GM23338 (cell line): Measurements from ENCODE around the gene OTOR. TPM values are rescaled to one million over a fixed set of nuclear protein-coding genes. Genes with fewer than 3 reads are reported as not detected.

Experiments
- ATAC-seq: fragments of 200-7000 bp; cut with Tn5 transposase; 3 replicates; pipeline ENCODE4 v1.9.1; 2020
- DNase-seq: peaks from one replicate; pipeline ENCODE4 v3.0.0-alpha.2; 2015; ENCODE audit warnings: low spot score
- H2AFZ ChIP-seq: fragments of 200-600 bp; sonication (generic); 2 replicates; pipeline ENCODE4 v1.8.0; 2016; ENCODE audit warnings: antibody characterized with exemption, mild to moderate bottlenecking, moderate library complexity
- H3F3A ChIP-seq: fragments of 200-600 bp; sonication (generic); replicated peaks from 2 replicates; pipeline ENCODE4 v1.8.0; 2017; ENCODE audit warnings: antibody characterized with exemption, mixed run types, low read depth
- H3K27ac ChIP-seq: fragments of 200-600 bp; sonication (generic); 2 replicates; pipeline ENCODE4 v1.6.1; 2016; ENCODE audit warnings: low read depth
- H3K27me3 ChIP-seq: fragments of 200-600 bp; sonication (generic); 2 replicates; pipeline ENCODE4 v1.8.0; 2016; ENCODE audit warnings: mild to moderate bottlenecking, mixed run types, moderate library complexity; ENCODE audit not compliant: insufficient read depth
- H3K36me3 ChIP-seq: fragments of 200-600 bp; sonication (generic); 2 replicates; pipeline ENCODE4 v1.8.0; 2016; ENCODE audit warnings: mild to moderate bottlenecking; ENCODE audit not compliant: insufficient read depth
- H3K4me1 ChIP-seq: fragments of 200-600 bp; sonication (generic); 2 replicates; pipeline ENCODE4 v1.8.0; 2016; ENCODE audit warnings: mild to moderate bottlenecking, moderate library complexity; ENCODE audit not compliant: insufficient read depth
- H3K4me2 ChIP-seq: fragments of 200-600 bp; sonication (generic); 2 replicates; pipeline ENCODE4 v1.7.1; 2017; ENCODE audit warnings: mixed run types
- H3K4me3 ChIP-seq: fragments of 200-600 bp; sonication (generic); 2 replicates; pipeline ENCODE4 v1.6.1; 2016; ENCODE audit warnings: mixed run types
- H3K79me2 ChIP-seq: fragments of 200-600 bp; sonication (generic); replicated peaks from 2 replicates; pipeline ENCODE4 v1.8.0; 2017; ENCODE audit warnings: mild to moderate bottlenecking; ENCODE audit not compliant: insufficient read depth
- H3K9me2 ChIP-seq: fragments of 200-600 bp; sonication (generic); 2 replicates; pipeline ENCODE4 v1.8.0; 2017; ENCODE audit not compliant: insufficient read depth
- H4K20me1 ChIP-seq: fragments of 200-600 bp; sonication (generic); replicated peaks from 2 replicates; pipeline ENCODE4 v1.8.0; 2017; ENCODE audit warnings: mild to moderate bottlenecking; ENCODE audit not compliant: insufficient read depth
- H3K27ac Mint-ChIP-seq: 2 replicates; pipeline ENCODE4 v1.8.0; 2020; ENCODE audit warnings: inconsistent platforms, mild to moderate bottlenecking, moderate library complexity, mixed read lengths
- H3K27me3 Mint-ChIP-seq: 3 replicates; pipeline ENCODE4 v1.8.0; 2022; ENCODE audit warnings: low read depth, mild to moderate bottlenecking, moderate library complexity, mixed read lengths, inconsistent platforms; ENCODE audit not compliant: insufficient read depth, poor library complexity
- H3K36me3 Mint-ChIP-seq: 3 replicates; pipeline ENCODE4 v1.8.0; 2021; ENCODE audit warnings: low read depth, mild to moderate bottlenecking, inconsistent platforms, moderate library complexity, mixed read lengths
- H3K4me1 Mint-ChIP-seq: 3 replicates; pipeline ENCODE4 v1.8.0; 2020; ENCODE audit warnings: mild to moderate bottlenecking, inconsistent platforms, mixed read lengths
- H3K4me3 Mint-ChIP-seq: 3 replicates; pipeline ENCODE4 v1.8.0; 2021; ENCODE audit warnings: moderate library complexity, mild to moderate bottlenecking, inconsistent platforms, mixed read lengths
- H3K9me3 Mint-ChIP-seq: 3 replicates; pipeline ENCODE4 v1.8.0; 2020; ENCODE audit warnings: moderate library complexity, mild to moderate bottlenecking, inconsistent platforms, mixed read lengths
- CREB1 ChIP-seq: fragments of 250-450 bp; sonication (Bioruptor Pico); IDR thresholded peaks from 2 replicates; pipeline ENCODE4 v1.5.0; 2020; ENCODE audit warnings: low read depth, mild to moderate bottlenecking, moderate library complexity
- EZH2phosphoT487 ChIP-seq: fragments of 200-600 bp; sonication (generic); IDR thresholded peaks from one replicate; pipeline ENCODE4 v1.8.1; 2018; ENCODE audit warnings: antibody characterized with exemption; ENCODE audit not compliant: unreplicated experiment
- JUNB ChIP-seq: IDR thresholded peaks from one replicate; pipeline ENCODE4 v1.6.1; 2016; ENCODE audit warnings: antibody characterized with exemption; ENCODE audit not compliant: unreplicated experiment
- STAT1 ChIP-seq: IDR thresholded peaks from one replicate; pipeline ENCODE4 v1.6.1; 2016; ENCODE audit warnings: antibody characterized with exemption; ENCODE audit not compliant: unreplicated experiment
- ZNF114 ChIP-seq: fragments of 250-450 bp; sonication (Bioruptor Pico); IDR thresholded peaks from 2 replicates; pipeline ENCODE4 v1.5.0; 2020; ENCODE audit warnings: mild to moderate bottlenecking, moderate library complexity
- ZNF331 ChIP-seq: fragments of 250-450 bp; sonication (Bioruptor Pico); IDR thresholded peaks from 2 replicates; pipeline ENCODE4 v1.5.0; 2020; ENCODE audit warnings: low read depth, mild to moderate bottlenecking, moderate library complexity
- ZNF462 ChIP-seq: fragments of 250-450 bp; sonication (Bioruptor Pico); IDR thresholded peaks from 2 replicates; pipeline ENCODE4 v1.5.0; 2020; ENCODE audit warnings: mild to moderate bottlenecking, moderate library complexity
- polyA plus RNA-seq: library from polyadenylated mRNA; unstranded; fragments of >200 nt; fragmentation: Nextera tagmentation; extraction: Ambion mirVana; gene quantifications from 2 replicates; pipeline ENCODE4 v1.2.1, GENCODE V29; 2016
- total RNA-seq: library from RNA; depleted of rRNA; stranded (reverse); fragments of >200 nt; shearing (Covaris generic); gene quantifications from 2 replicates; pipeline ENCODE4 v1.2.3, GENCODE V29; 2014
- TF ChIP-seq, protein P1 (sequence below): IDR thresholded peaks from 2 replicates; pipeline ENCODE4 v1.6.1; 2016; ENCODE audit warnings: antibody characterized with exemption

The OTOR gene
- total and polyA plus RNA-seq, 2 experiments from 2014 or later: not detected

DNA sequence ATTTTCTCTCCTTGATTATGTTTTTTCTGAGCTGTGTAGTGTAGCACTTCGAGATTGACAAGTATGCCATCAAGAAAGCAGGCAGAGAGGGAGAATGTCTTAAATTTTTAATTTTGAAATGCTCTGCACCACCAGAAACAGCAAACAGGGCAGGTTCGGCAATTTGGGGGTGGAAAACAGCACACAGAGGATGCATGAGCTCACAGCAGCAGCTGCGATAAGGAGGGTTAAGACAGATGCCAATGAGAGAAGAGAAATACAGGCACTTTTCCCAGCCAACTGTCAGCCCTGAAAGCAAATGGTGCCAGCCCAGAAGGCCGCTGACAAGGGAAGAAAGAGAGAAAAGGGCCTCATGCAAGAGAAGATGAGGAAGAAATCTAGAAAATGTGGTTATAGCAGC, 33.4 kb upstream of the OTOR start (continued):
- TF ChIP-seq ZNF462: no peak
- TF ChIP-seq ZNF331: no peak

- Mint-ChIP-seq H3K27ac (no peak overlapping the region), H3K36me3 (no peaks in the 10 kb centered on the region), H3K4me3 (no peak overlapping the region), H3K4me1 (peaks cover 11% of the 10 kb centered on the region), H3K9me3 (no peaks in the 10 kb centered on the region), H3K27me3 (peaks cover 2% of the 10 kb centered on the region)
- TF ChIP-seq EZH2phosphoT487 (no peak), JUNB (no peak)
- no peaks in the 10 kb centered on the region for H3F3A ChIP-seq
- no peaks in the 10 kb centered on the region for H3K36me3 ChIP-seq
- ATAC-seq: no peak
- H3K4me2 ChIP-seq: no peak overlapping the region
- peaks cover 4% of the 10 kb centered on the region; the same call in 1 of the 2 replicates for H3K4me1 ChIP-seq
- no peaks in the 10 kb centered on the region for H4K20me1 ChIP-seq
- no peaks in the 10 kb centered on the region for H3K27me3 ChIP-seq
- H3K79me2 ChIP-seq: no peaks in the 10 kb centered on the region
- no peak for DNase-seq
- H3K9me2 ChIP-seq: peaks cover 4% of the 10 kb centered on the region; the same call in 1 of the 2 replicates
- no peak overlapping the region for H3K27ac ChIP-seq
- no peak overlapping the region for H3K4me3 ChIP-seq
- H2AFZ ChIP-seq: no peak overlapping the region
Measured at GRCh38 chr20:16719421-16719820, 28.7 kb upstream of the OTOR start.

DNA sequence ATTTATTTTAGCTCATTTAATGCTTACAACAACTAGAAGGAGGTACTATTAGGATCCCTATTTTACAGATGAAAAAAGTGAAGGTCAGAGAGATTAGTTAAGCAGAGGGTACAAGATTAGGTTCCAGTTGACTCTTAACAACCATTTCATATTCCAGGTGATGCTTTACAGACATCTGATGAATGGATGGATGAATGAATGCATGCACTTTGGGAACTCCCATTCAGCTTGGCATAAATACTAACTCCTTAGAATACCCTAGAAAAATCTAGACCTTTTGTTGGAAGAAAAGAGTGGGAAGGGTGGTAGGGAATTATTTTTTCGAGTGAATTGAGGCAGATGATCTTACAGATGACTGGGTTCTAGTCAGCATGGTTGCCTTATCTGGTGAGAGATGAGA, 19.1 kb upstream of the OTOR start:
- DNase-seq: no peak
- Histone ChIP-seq H4K20me1 (peaks cover 13% of the 10 kb centered on the region), H3K4me2 (peak overlapping the region; percentile 59)

More for the DNA sequence above, 19.1 kb upstream of the OTOR start:
- Mint-ChIP-seq H3K4me3 (peak overlapping the region; percentile 96), H3K27me3 (peaks cover 7% of the 10 kb centered on the region), H3K36me3 (peaks cover 19% of the 10 kb centered on the region), H3K4me1 (peaks cover 13% of the 10 kb centered on the region), H3K9me3 (peaks cover 5% of the 10 kb centered on the region; the same call in 1 of the 3 replicates), H3K27ac (peak overlapping the region; percentile 99; the same call in 1 of the 2 replicates)
- Histone ChIP-seq H3K4me3 (peak overlapping the region; percentile 97), H3K27me3 (no peaks in the 10 kb centered on the region), H3K79me2 (peaks cover 42% of the 10 kb centered on the region), H3F3A (no peaks in the 10 kb centered on the region), H3K27ac (peak overlapping the region; percentile 80; the same call in 1 of the 2 replicates), H3K9me2 (peaks cover 8% of the 10 kb centered on the region), H3K36me3 (peaks cover 12% of the 10 kb centered on the region; the same call in 1 of the 2 replicates), H2AFZ (no peak overlapping the region), H3K4me1 (no peaks in the 10 kb centered on the region; the same call in 1 of the 2 replicates)
- TF ChIP-seq, protein P1, sequence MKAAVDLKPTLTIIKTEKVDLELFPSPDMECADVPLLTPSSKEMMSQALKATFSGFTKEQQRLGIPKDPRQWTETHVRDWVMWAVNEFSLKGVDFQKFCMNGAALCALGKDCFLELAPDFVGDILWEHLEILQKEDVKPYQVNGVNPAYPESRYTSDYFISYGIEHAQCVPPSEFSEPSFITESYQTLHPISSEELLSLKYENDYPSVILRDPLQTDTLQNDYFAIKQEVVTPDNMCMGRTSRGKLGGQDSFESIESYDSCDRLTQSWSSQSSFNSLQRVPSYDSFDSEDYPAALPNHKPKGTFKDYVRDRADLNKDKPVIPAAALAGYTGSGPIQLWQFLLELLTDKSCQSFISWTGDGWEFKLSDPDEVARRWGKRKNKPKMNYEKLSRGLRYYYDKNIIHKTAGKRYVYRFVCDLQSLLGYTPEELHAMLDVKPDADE: no peak
- TF ChIP-seq ZNF114 (no peak), CREB1 (CRISPR knock-in tag) (no peak), STAT1 (no peak)
- ATAC-seq: no peak
